GM12865 (cell line): ENCODE measurements around the gene VPS50.

Experiments used
- DNase-seq: peaks from one replicate; pipeline ENCODE4 v3.0.0; 2010; ENCODE audit warnings: low read depth
- H3K4me3 ChIP-seq: 2 replicates; pipeline ENCODE4 v1.5.1; 2011; ENCODE audit warnings: mild to moderate bottlenecking, low read depth, low read length, control low read depth
- TF ChIP-seq, protein P1 (sequence below): IDR thresholded peaks from 2 replicates; pipeline ENCODE4 v1.5.1; 2011; ENCODE audit warnings: low read length, control low read depth, low read depth, inconsistent platforms; ENCODE audit not compliant: insufficient read depth; ENCODE audit errors: missing control alignments

The VPS50 gene

DNA sequence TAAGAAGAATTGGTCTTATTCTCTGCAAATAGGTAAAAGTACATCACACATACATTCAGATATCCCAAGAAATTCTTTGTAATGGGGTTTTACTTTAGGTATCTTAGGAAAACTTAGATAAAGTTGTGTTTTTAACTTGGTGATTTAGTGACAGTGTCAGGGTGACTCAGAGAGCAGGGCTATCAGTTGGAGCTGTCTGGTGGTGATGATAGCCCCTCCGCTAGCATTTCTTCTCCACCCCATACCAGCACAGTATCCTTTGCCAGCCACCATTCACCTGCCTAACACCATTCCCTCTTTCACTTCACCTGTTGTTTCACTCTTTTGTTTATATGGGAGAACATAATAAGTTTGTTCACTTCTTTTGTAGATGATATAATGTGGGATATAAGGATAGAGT, 30.4 kb downstream of the VPS50 start:
- TF ChIP-seq, protein P1, sequence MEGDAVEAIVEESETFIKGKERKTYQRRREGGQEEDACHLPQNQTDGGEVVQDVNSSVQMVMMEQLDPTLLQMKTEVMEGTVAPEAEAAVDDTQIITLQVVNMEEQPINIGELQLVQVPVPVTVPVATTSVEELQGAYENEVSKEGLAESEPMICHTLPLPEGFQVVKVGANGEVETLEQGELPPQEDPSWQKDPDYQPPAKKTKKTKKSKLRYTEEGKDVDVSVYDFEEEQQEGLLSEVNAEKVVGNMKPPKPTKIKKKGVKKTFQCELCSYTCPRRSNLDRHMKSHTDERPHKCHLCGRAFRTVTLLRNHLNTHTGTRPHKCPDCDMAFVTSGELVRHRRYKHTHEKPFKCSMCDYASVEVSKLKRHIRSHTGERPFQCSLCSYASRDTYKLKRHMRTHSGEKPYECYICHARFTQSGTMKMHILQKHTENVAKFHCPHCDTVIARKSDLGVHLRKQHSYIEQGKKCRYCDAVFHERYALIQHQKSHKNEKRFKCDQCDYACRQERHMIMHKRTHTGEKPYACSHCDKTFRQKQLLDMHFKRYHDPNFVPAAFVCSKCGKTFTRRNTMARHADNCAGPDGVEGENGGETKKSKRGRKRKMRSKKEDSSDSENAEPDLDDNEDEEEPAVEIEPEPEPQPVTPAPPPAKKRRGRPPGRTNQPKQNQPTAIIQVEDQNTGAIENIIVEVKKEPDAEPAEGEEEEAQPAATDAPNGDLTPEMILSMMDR: no peak
- no peak for DNase-seq
- H3K4me3 ChIP-seq: no peak overlapping the region

DNA sequence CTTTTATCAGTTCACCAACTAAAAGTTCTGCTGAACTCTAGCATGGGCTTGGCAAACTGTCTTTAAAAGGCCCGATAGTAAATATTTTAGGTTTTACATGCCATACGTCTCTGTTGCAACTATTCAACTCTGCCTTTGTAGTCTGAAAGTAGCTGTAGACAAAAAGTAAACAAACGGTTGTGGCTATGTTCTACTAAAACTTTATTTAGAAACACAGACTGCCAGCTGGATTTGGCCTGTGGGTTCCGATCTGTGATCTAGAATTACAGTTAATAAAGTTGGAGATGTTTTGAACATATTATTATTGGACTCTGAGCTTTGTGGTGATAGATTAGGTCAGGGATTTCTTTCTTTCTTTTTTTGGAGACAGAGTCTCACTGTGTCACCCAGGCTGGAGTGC, 33.1 kb downstream of the VPS50 start:
- no peak overlapping the region for H3K4me3 ChIP-seq
- DNase-seq: no peak
- TF ChIP-seq, protein P1: no peak

DNA sequence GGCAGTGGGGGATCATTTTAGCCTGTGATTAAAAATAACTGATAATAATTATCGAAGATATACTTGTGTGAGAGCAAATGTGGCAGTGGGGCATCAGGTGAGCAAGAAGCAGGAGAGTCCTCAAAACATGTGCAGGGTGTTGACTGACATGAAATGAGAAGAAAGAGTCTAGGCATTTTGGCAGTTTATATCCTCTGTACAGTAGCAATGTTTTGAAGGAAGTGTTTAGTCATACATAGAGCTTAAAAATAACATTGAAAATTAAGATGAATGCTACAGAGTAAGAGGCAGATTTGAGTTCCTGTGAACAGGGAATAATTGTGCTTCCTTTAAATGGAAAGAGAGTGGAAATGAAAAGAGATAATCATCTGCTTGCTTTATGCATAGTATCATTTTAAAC, 47.4 kb downstream of the VPS50 start:
- H3K4me3 ChIP-seq: no peak overlapping the region
- TF ChIP-seq, protein P1: no peak

DNA sequence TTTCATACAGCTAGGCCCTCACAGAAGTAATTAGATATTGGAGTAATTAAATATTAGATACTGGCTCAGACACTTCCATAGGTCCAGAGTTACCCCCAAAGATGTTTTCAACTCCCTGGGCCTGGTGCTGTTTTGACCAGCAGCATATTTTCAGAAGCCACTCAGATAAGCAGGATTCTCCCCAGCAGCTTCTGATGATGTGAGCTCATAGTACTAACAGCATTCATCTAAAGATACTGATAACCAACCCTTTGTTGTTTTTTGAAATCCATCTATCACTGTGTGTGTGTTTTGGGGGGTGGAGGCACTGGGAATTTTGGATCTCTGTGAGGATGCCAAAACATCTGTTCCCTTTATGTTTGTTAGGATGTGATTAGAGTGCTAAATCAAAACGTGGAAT, 52.7 kb downstream of the VPS50 start:
- DNase-seq: no peak
- TF ChIP-seq, protein P1: no peak
- H3K4me3 ChIP-seq: no peak overlapping the region

More for the DNA sequence above, 47.4 kb downstream of the VPS50 start:
- no peak for DNase-seq

DNA sequence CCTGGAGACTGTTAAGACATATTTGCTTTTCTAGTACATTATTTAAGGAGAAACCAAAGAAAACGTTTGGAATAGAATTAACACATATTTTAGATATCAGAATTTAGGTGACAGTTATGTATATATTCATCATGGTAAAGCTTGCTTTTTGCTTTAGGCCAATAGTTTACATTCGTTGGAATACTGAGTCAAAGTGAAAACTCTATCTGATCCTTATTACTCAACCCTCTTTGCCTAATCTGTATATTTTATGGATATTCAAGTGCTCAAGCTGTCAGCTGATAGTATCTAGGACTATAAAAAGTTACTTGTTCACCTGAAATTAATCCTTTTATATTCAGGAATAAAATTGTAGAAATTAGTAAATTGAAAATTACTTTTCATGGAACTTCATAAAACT, 61.1 kb downstream of the VPS50 start:
- TF ChIP-seq, protein P1: no peak
- H3K4me3 ChIP-seq: no peak overlapping the region
- no peak for DNase-seq

DNA sequence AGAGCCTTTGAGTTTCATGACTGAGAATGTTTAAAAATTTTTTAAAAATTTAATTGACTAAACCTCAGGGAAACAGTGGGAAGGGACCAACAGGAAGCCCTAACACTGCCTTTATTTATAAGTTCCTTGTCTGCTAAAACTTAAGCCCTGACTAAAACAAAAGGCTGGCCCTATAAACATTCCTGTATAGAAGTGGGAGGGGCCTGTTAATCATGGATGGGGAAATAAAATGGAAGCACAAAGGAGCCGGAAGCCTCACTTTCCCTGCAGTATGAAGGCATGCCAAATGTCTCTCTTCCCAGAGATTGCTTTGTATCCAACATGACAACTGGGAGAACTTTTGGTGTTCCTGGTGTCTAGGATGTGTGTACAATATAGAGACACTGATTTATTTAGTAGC, 66.0 kb downstream of the VPS50 start:
- DNase-seq: no peak
- H3K4me3 ChIP-seq: no peak overlapping the region
- TF ChIP-seq, protein P1: no peak

DNA sequence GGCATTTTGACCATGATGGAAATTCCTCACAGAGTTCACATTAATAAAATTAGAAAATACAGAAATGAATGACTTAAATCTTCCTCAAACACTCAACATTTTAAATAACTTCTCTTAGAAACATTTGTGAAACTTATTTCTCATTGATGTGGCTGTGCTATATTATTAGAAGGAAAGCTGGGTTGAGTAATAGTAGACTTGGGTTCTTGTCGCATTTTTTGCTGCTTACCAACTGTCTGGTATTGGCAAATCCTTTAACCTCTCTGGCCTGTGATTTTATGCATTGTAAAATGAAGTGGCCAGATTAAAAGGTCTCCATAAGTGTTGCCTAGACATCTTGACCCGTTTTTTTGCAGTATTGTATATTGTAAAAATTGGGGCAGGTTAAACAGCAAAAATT, 66.5 kb downstream of the VPS50 start:
- DNase-seq: no peak
- TF ChIP-seq, protein P1: no peak
- no peak overlapping the region for H3K4me3 ChIP-seq
